NCI-H2196 treated with DMSO at 0.1 percent for 48 hours (cell line): ENCODE results near the gene DCX.
"Not testable (repeated sequence)": the region's sequence is repeated elsewhere in the genome, so short reads cannot be mapped to it uniquely, and the experiment has no call there.

Experiments used
- DNase-seq: peaks from one replicate; lab custom pipeline; 2025; ENCODE audit not compliant: unreplicated experiment; lab: John Stamatoyannopoulos, UW

Gene DCX

DNA sequence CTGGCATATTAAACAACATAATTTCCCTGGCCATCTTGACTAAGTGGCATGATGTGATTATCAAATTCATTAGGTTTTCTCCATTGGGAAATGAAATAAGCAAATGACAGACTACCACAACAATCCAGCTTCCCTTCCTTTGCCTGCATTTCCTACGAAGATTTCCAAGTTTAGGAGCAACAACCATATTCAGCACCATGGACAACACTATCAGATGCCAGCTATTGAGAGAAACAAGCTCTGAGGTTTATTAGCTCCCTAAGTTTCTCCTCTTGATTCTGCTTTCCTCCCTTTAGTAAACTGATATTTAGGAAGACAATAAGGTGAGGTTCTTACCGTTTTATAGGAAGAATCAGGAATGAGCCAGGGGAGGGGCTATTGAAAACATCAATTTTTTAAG, 36.2 kb downstream of the DCX start:
- DNase-seq = no peak

- DNase-seq = no peak
Measured at GRCh38 chrX:111372086-111372485, 39.9 kb downstream of the DCX start.

GRCh38 chrX:111365770-111366325, 46.1 kb downstream of the DCX start:
- DNase-seq = no peak

DNA sequence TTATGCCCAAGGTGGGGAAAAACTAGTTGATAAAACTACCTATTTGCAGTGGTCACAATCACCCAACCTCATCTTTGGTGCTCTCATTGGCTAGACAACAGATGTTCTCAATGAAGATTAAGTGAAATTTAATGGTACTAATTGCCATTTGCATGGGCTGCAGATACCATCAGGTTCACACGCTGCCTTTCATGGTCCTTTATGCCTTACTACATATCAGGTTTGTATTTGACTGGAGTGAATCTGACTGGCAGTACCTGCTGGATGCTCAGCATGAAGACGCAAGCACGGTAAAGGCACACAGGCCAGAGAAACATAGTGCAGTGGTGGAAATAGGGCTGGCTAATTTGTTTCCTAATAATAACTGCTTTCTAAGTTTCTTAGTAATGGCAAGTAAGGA, 48.3 kb downstream of the DCX start:
- no peak for DNase-seq

GRCh38 chrX:111361751-111362150, 50.2 kb downstream of the DCX start:
- no peak for DNase-seq

GRCh38 chrX:111360839-111361238, 51.2 kb downstream of the DCX start:
- no peak for DNase-seq

GRCh38 chrX:111355523-111356115, 56.4 kb downstream of the DCX start:
- no peak for DNase-seq

DNA sequence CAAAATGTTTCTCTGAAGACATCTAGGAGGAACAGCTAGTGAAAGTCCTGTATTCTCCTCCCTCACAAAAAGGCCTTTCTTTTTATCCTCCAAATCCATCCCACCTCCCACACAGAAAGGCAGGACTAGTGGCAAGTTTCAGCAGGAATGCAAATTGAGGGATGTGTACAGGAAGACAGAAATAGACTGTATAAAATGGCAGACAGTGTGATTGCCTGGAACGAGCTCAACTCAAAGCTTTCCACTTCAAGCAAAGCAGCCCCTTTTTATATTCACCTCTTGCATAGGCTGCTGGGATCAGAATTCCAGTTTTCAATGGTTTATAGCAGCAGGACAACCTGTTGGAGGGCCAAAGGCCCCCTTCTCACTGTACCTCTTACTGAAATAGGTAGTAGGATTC, 57.5 kb downstream of the DCX start:
- DNase-seq = no peak

DNA sequence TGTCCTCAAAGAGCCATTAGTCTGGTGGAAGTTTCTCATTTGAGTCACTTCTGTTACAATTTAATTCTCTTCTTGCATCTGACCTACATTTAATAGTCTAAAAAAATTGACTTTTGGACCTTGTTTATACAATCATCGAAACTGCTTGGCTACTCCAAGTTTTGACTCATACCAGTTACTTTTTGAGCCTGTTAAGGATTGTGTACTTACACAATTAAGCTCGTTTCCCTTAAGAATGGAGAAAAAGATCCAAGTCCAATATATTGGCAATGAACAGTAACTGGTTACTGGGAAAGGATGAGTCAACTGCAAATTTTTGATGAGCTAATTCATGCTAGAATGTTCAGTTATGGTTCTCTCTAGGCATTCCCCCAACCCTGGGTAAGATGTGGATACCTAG, 58.2 kb downstream of the DCX start:
- DNase-seq = no peak

DNA sequence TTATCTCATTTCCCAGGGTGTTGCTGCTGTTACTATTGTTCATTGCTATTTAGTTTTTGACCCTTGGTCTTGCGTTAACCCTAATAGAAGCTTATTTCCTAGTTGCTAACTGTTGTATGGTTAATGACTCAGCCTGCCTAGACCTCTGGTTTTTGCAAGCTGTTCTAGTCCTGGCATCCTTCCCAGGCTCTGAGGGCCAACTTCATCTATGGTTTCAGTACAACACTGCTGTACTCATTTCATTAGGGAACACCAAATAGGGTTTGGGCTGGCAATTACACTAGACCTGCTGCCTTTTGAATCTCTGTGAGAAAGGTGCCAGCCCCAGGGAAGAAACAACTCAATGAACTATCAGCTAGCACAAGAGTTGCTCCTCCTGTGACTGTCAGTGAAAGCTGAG, 59.6 kb downstream of the DCX start:
- no peak for DNase-seq

- no peak for DNase-seq
Measured at GRCh38 chrX:111349934-111350333, 62.1 kb downstream of the DCX start.

- no peak for DNase-seq
Measured at GRCh38 chrX:111349101-111349500, 62.9 kb downstream of the DCX start.

DNA sequence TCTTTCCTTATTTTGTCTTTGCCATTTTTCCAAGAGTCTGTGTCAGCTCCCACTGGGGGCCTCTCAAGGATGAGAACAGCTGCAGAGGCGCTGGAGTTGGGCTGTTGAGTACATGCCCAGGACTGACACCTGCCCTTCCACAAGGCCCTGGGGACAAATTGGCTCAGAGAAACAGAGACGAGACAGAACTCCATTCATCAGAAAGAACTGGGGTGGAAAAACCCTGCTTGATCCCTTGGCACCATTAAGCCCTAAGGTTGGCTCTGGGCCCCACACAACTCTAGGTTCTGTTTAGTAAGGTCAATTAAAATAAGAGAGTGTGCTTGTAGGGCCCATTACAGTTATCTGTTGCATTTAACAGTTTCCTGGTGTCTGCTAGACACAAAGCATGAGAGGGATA, 63.6 kb downstream of the DCX start:
- no peak for DNase-seq

DNA sequence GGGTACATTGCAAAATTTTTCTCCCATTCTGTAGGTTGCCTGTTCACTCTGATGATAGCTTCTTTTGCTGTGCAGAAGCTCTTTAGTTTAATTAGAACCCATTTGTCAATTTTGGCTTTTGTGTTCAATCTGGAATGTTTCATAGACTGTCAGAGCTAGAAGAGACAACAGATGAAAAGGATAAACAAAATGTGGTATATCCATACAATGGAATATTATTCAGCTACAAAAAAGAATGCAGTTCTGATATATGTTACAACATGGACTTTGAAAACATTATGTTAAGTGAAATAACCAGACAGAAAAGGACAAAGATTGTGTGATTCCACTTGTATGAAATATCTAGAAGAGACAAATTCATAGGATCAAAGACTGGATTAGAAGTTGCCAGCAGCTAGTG, 65.8 kb downstream of the DCX start:
- not testable (repeated sequence) for DNase-seq

DNA sequence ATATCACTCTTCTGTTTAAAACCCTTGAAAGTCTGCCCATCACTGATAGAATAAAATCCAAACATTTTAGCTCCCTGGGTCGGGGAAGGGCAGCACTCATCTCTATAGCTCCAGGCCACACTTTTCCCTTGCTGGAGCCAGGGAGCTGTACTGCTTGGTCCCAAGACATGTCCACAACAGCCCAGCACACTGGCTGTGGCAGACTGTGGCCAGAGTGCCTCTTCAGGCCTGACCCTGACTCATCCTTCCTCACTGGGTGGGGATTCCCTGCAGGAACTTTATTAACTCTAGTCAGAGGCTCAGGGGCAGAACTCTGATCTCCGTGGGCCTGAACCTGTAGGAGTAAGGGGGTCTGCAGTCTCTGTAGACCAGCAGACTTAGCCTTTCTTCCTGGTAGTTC, 71.9 kb downstream of the DCX start:
- no peak for DNase-seq

- DNase-seq = no peak
Measured at GRCh38 chrX:111339212-111339611, 72.8 kb downstream of the DCX start.

GRCh38 chrX:111338095-111338698, 73.8 kb downstream of the DCX start:
- no peak for DNase-seq

DNA sequence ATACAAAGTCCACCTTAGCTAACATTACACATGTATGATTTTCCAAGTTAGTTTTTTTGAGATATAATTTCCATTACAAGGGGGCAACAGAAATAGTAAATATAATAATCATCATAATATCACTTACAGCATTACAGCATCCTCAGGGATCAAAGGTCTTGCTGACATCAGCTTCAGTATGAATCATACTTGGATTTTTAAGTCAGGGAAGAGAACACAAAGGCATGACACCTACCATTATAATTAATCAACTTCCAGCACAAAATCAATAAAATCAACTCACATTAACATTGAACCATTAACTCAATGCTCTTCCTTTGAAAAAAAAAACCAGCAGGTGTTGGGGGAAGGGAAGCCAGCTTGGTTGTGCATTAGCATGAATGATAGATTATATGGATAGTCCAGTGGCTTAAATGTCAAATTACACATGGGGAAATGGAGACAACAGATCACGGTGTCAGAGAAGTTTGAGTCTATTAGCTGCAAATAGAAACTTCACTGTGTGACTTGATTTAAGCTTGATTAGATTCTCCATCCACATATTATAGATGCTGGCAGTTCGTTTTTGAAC, 74.8 kb downstream of the DCX start:
- DNase-seq = no peak

DNA sequence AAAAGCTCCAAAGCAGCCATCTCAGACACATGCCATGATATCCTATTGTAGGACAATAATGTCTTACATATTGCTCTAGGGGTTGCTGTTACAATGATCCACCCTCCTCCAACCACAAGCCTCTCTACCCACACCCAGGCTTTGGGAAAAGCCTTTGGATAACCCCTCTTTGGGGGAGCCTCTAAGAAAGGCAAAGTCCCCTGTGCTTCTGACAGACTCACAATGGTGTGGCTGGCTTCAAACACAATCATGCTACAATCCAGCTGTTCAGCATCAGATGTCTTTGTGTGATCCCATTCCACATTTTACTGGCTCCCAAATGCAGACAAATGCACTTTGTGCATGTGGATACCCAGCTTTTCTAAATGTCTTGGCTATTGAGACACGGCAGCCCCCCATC, 75.9 kb downstream of the DCX start:
- no peak for DNase-seq

- DNase-seq = no peak
Measured at GRCh38 chrX:111329370-111329769, 82.6 kb downstream of the DCX start.

DNA sequence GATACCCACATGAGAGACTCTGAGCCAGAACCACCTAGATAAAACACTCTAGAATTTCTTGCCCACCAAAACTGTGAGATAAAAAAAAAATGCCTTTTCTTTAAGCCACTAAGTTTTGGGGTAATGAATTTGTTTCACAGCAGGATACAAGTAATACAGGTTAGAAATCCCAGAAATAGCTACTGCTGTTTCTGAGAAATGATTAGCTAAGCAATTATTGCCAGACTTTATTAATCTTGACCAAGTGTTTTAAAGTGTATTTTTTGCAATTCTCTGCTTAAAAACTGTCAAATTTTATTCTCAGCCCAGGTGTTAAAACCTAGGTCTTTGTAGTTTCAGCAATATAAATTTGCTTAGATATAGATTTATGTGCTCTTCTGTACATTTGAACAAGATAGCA, 83.1 kb downstream of the DCX start:
- no peak for DNase-seq

- DNase-seq = no peak
Measured at GRCh38 chrX:111322231-111322855, 89.6 kb downstream of the DCX start.
